ENCODE results near the gene TMEM44.

TMEM44 gene

DNA sequence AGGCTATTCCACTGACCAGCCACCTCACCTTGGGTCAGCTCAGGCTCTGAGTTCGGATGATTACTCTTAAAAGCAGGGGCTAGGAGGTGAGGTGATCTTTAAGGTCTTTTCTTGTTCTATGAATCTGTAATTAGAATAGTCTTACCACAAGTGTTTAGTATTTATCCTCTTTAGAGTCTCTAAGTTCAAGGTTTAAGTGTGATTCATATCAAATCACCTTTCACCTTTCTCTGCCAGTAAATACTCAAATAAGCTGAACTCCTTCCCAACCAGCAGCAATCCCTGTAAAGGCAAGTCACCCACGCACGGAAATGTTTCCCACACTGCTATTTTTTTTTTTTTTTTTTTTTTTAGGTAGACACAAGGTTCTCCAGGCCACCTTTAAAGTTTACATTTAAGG is 14.5 kb upstream of the TMEM44 start:
- no peak for DNase-seq (ENCODE audit: low read depth)
- TF ChIP-seq CTCF (IDR thresholded peaks at IDR 0.05; ENCODE audit: low read depth, low read length, missing control alignments), result no peak
- no peak overlapping the region for H3K4me3 ChIP-seq (ENCODE audit: low read depth, low read length)

- TF ChIP-seq CTCF (IDR thresholded peaks at IDR 0.05; ENCODE audit: low read depth, low read length, missing control alignments), result no peak
- H3K4me3 ChIP-seq (ENCODE audit: low read depth, low read length), result no peak overlapping the region
- DNase-seq (ENCODE audit: low read depth), result no peak
These were observed 9.6 kb upstream of the TMEM44 start for GRCh38 chr3:194642769-194643168.

- DNase-seq (ENCODE audit: low read depth), result no peak
- H3K4me3 ChIP-seq (ENCODE audit: low read depth, low read length), result no peak overlapping the region
- TF ChIP-seq CTCF (IDR thresholded peaks at IDR 0.05; ENCODE audit: low read depth, low read length, missing control alignments), result peak; percentile 26
These were observed 7.6 kb upstream of the TMEM44 start for GRCh38 chr3:194640829-194641228.

DNA sequence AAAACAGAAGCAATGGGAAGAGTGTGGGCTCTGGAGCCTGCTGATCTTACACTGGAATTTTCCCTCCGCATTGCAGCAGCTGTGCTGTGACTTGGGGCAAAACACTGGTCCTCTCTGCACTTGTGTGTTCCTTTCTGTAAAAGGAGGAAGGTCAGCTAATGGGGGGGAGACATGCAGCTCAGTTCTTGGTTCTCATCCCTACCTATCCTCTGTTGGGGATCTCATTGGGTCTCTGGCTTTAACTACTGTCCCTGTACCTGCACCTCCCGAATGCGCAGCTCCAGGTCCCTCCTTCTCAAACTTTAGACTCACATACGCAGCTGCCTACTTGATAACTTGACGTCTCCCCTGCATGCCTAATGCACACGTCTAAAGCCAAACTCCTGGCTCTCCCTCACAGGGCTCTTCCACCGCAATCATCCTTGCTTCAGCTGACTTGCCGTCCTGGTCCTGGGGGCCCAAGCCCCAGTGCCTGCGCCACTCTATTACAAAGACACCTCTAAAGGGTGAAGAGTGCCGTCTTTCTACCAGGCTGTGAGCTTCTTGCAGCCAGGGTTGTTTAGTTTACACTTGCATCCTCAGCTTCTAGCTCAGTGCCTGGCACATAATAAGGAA is 5.9 kb upstream of the TMEM44 start:
- no peak for TF ChIP-seq CTCF (IDR thresholded peaks at IDR 0.05; ENCODE audit: low read depth, low read length, missing control alignments)
- H3K4me3 ChIP-seq (ENCODE audit: low read depth, low read length), result no peak overlapping the region
- no peak for DNase-seq (ENCODE audit: low read depth)

GRCh38 chr3:194637541-194638400 is 4.6 kb upstream of the TMEM44 start:
- no peak for TF ChIP-seq CTCF (IDR thresholded peaks at IDR 0.05; ENCODE audit: low read depth, low read length, missing control alignments)
- no peak overlapping the region for H3K4me3 ChIP-seq (ENCODE audit: low read depth, low read length)
- DNase-seq (ENCODE audit: low read depth), result no peak

DNA sequence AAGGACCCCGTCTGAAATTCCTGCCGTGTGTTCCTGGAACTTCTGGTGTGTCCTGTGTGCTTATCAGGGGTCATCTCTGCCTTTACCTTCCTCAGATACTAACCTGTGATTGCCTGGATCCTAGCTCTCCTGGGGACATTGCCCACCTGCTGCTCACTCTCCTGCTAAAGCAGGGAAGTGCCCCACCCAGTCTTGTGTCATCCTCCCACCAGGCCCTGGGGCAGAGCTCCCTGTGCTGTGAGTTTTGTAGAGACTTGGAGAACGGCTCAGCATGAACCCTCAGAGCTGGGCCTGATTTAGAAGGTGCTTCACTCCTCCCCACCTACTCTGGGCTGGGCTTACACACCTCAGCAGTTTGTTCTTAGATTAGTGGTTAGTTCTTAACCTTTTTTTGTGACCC is 3.8 kb upstream of the TMEM44 start:
- H3K4me3 ChIP-seq (ENCODE audit: low read depth, low read length), result no peak overlapping the region
- DNase-seq (ENCODE audit: low read depth), result no peak
- no peak for TF ChIP-seq CTCF (IDR thresholded peaks at IDR 0.05; ENCODE audit: low read depth, low read length, missing control alignments)
